PC-9 (cell line): Measurements from ENCODE around the gene WDR53.
"Not testable (repeated sequence)": the region's sequence is repeated elsewhere in the genome, so short reads cannot be mapped to it uniquely, and the experiment has no call there.

Experiments used
- CTCF ChIP-seq: fragments of 200-600 bp; sonication (generic); conservative IDR thresholded peaks from 2 replicates; pipeline ENCODE4 v1.6.1; 2017; ENCODE audit warnings: mixed run types, antibody characterized with exemption, mild to moderate bottlenecking, moderate library complexity
- EZH2 ChIP-seq: fragments of 200-600 bp; sonication (generic); IDR thresholded peaks from 2 replicates; pipeline ENCODE4 v1.8.0; 2017; ENCODE audit warnings: antibody characterized with exemption, low read depth

GRCh38 chr3:196511646-196512425, 56.5 kb downstream of the WDR53 start:
- not testable (repeated sequence) for TF ChIP-seq EZH2, CTCF
